Transverse colon (tissue), 4 donors: ENCODE data around the gene CCDC178.

Source experiments
- CTCF ChIP-seq, 5 experiments: fragments of 200-600 bp in 3 of 5; fragments of 450-650 bp in 2 of 5; sonication (generic) in 3 of 5; IDR thresholded peaks; 1 replicate in 2 of 5; 2 replicates in 3 of 5; pipeline ENCODE4 v1.5.1; 2016 to 2017; ENCODE audit warnings: antibody characterized with exemption in 5 of 5, inconsistent platforms in 3 of 5, mild to moderate bottlenecking in 2 of 5, moderate library complexity in 1 of 5
- EP300 ChIP-seq: sonication (generic); formaldehyde crosslinking; IDR thresholded peaks from one replicate; pipeline ENCODE4 v1.6.1; 2017; ENCODE audit warnings: antibody characterized with exemption, low read depth
- POLR2A ChIP-seq: fragments of 450-650 bp; IDR thresholded peaks from one replicate; pipeline ENCODE4 v1.6.1; 2016; ENCODE audit warnings: antibody characterized with exemption, mild to moderate bottlenecking, moderate library complexity
- POLR2AphosphoS5 ChIP-seq, 3 donors: sonication (generic); formaldehyde crosslinking; IDR thresholded peaks; one replicate each; pipeline ENCODE4 v1.6.1; 2016; ENCODE audit warnings: antibody characterized with exemption in 3 of 3

- TF ChIP-seq EP300 (no peak), POLR2A (no peak), CTCF (IDR thresholded peaks at IDR 0.05) (no peak), POLR2AphosphoS5 (IDR thresholded peaks at IDR 0.05) (no peak)
Observed at GRCh38 chr18:33264566-33264965, 176.0 kb downstream of the CCDC178 start.
